KMS-11 (cell line): ENCODE results near the gene OPN1MW.
A peak's percentile ranks its signal among the peaks of the same experiment; 100 is the strongest.
"Not testable (repeated sequence)": the region's sequence is repeated elsewhere in the genome, so short reads cannot be mapped to it uniquely, and the experiment has no call there.

ENCODE experiments used
- H2AFZ ChIP-seq: fragments of 200-600 bp; sonication (generic); 2 replicates; pipeline ENCODE4 v1.6.1; 2016; ENCODE audit warnings: antibody characterized with exemption, mixed run types, low read depth
- H3K27ac ChIP-seq: fragments of 200-600 bp; sonication (generic); 2 replicates; pipeline ENCODE4 v1.6.1; 2016; ENCODE audit warnings: mild to moderate bottlenecking, mixed run types
- H3K27me3 ChIP-seq: fragments of 200-600 bp; sonication (generic); 2 replicates; pipeline ENCODE4 v1.6.1; 2017; ENCODE audit warnings: mild to moderate bottlenecking, low read depth, mixed run types, moderate library complexity; ENCODE audit not compliant: insufficient read depth
- H3K36me3 ChIP-seq: fragments of 200-600 bp; sonication (generic); 2 replicates; pipeline ENCODE4 v1.6.1; 2017; ENCODE audit warnings: mild to moderate bottlenecking, mixed run types; ENCODE audit not compliant: insufficient read depth
- H3K4me1 ChIP-seq: fragments of 200-600 bp; sonication (generic); 2 replicates; pipeline ENCODE4 v1.6.1; 2016; ENCODE audit warnings: mild to moderate bottlenecking, low read depth, mixed run types; ENCODE audit not compliant: poor library complexity, severe bottlenecking
- H3K4me2 ChIP-seq: fragments of 200-600 bp; sonication (generic); 2 replicates; pipeline ENCODE4 v1.7.0; 2016; ENCODE audit warnings: mild to moderate bottlenecking, mixed run types
- H3K4me3 ChIP-seq: fragments of 200-600 bp; sonication (generic); IDR thresholded peaks from 2 replicates; pipeline ENCODE4 v1.6.1; 2017; ENCODE audit warnings: low read depth, low read length, mixed read lengths; ENCODE audit not compliant: insufficient read depth
- H3K79me2 ChIP-seq: fragments of 200-600 bp; sonication (generic); 2 replicates; pipeline ENCODE4 v1.6.1; 2016; ENCODE audit warnings: low read depth, mixed run types; ENCODE audit not compliant: insufficient read depth
- H3K9ac ChIP-seq: fragments of 200-600 bp; sonication (generic); 2 replicates; pipeline ENCODE4 v1.6.1; 2016; ENCODE audit warnings: mild to moderate bottlenecking, mixed run types
- H4K20me1 ChIP-seq: fragments of 200-600 bp; sonication (generic); 2 replicates; pipeline ENCODE4 v1.6.1; 2016; ENCODE audit warnings: mild to moderate bottlenecking, mixed run types; ENCODE audit not compliant: insufficient read depth
- CTCF ChIP-seq: fragments of 200-600 bp; sonication (generic); conservative IDR thresholded peaks from 2 replicates; pipeline ENCODE4 v1.6.1; 2017; ENCODE audit warnings: low read depth, mild to moderate bottlenecking, antibody characterized with exemption, low read length, moderate library complexity, mixed read lengths

The OPN1MW gene

GRCh38 chrX:154182296-154182695 is at the start of gene OPN1MW:
Gene OPN1MW, plus strand, starts transcription at chrX:154182596. Its CDS starts 82 bp downstream, at chrX:154182678.
- not testable (repeated sequence) for H4K20me1 ChIP-seq, H3K27me3 ChIP-seq, H3K9ac ChIP-seq, H3K36me3 ChIP-seq, H3K4me3 ChIP-seq, H3K4me1 ChIP-seq, H3K4me2 ChIP-seq, H3K79me2 ChIP-seq, H2AFZ ChIP-seq, H3K27ac ChIP-seq

GRCh38 chrX:154135458-154136229 is 46.8 kb upstream of the OPN1MW start:
- H3K9ac ChIP-seq, result no peak overlapping the region
- H3K27me3 ChIP-seq, result peaks cover 20% of the 10 kb centered on the region; the same call in 1 of the 2 replicates
- no peaks in the 10 kb centered on the region for H3K36me3 ChIP-seq
- H3K4me1 ChIP-seq, result no peaks in the 10 kb centered on the region
- no peak overlapping the region for H2AFZ ChIP-seq
- H3K4me3 ChIP-seq, result no peak overlapping the region
- no peaks in the 10 kb centered on the region for H3K79me2 ChIP-seq
- no peaks in the 10 kb centered on the region for H4K20me1 ChIP-seq
- TF ChIP-seq CTCF, result no peak
- H3K4me2 ChIP-seq, result no peak overlapping the region
- no peak overlapping the region for H3K27ac ChIP-seq

GRCh38 chrX:154136627-154137161 is 45.7 kb upstream of the OPN1MW start:
- H3K27ac ChIP-seq, result no peak overlapping the region
- no peaks in the 10 kb centered on the region for H3K4me1 ChIP-seq
- H3K4me3 ChIP-seq, result no peak overlapping the region
- TF ChIP-seq CTCF, result peak; percentile 45
- H3K36me3 ChIP-seq, result no peaks in the 10 kb centered on the region
- H3K79me2 ChIP-seq, result no peaks in the 10 kb centered on the region
- peak overlapping the region; percentile 12; the same call in 1 of the 2 replicates for H3K4me2 ChIP-seq
- no peak overlapping the region for H3K9ac ChIP-seq
- peak overlapping the region; percentile 14; the same call in 1 of the 2 replicates for H2AFZ ChIP-seq
- no peaks in the 10 kb centered on the region for H4K20me1 ChIP-seq
- peaks cover 23% of the 10 kb centered on the region; the same call in 1 of the 2 replicates for H3K27me3 ChIP-seq

GRCh38 chrX:154138857-154139256 is 43.5 kb upstream of the OPN1MW start:
- Histone ChIP-seq H3K27me3 (peaks cover 23% of the 10 kb centered on the region; the same call in 1 of the 2 replicates), H3K4me3 (no peak overlapping the region), H3K79me2 (no peaks in the 10 kb centered on the region), H3K36me3 (no peaks in the 10 kb centered on the region), H3K4me2 (no peak overlapping the region), H3K9ac (no peak overlapping the region), H3K4me1 (no peaks in the 10 kb centered on the region), H4K20me1 (no peaks in the 10 kb centered on the region), H2AFZ (no peak overlapping the region), H3K27ac (no peak overlapping the region)
- no peak for TF ChIP-seq CTCF

- H3K9ac ChIP-seq, result no peak overlapping the region
- no peaks in the 10 kb centered on the region for H4K20me1 ChIP-seq
- TF ChIP-seq CTCF, result no peak
- H3K27me3 ChIP-seq, result peaks cover 23% of the 10 kb centered on the region; the same call in 1 of the 2 replicates
- H3K4me2 ChIP-seq, result no peak overlapping the region
- no peaks in the 10 kb centered on the region for H3K36me3 ChIP-seq
- H3K4me3 ChIP-seq, result no peak overlapping the region
- H3K27ac ChIP-seq, result no peak overlapping the region
- no peaks in the 10 kb centered on the region for H3K4me1 ChIP-seq
- H2AFZ ChIP-seq, result no peak overlapping the region
- H3K79me2 ChIP-seq, result no peaks in the 10 kb centered on the region
These were observed 42.2 kb upstream of the OPN1MW start for GRCh38 chrX:154140206-154140605.
